Liver (tissue), 9 donors: ENCODE results near the gene EMID1. TPM values are rescaled to one million over a fixed set of nuclear protein-coding genes. Genes with fewer than 3 reads are reported as not detected.

ENCODE experiments used
- DNase-seq: peaks from one replicate; pipeline ENCODE4 v3.0.0-alpha.2; 2017; ENCODE audit warnings: low spot score
- H3K27ac ChIP-seq, 2 donors: one replicate each; pipeline ENCODE4 v1.7.0; 2013; ENCODE audit warnings: inconsistent platforms in 2 of 2, low read length in 2 of 2, control low read depth in 1 of 2, low read depth in 1 of 2, mild to moderate bottlenecking in 1 of 2
- H3K27me3 ChIP-seq, 4 donors: one replicate each; pipeline versions ENCODE4 v1.6.1 to v1.7.0; 2013; ENCODE audit warnings: low read length in 3 of 4, inconsistent platforms in 1 of 4, mild to moderate bottlenecking in 1 of 4, moderate library complexity in 1 of 4; ENCODE audit not compliant: control insufficient read depth in 4 of 4, insufficient read depth in 4 of 4
- H3K36me3 ChIP-seq, 4 donors: one replicate each; pipeline versions ENCODE4 v1.6.1 to v1.7.0; 2013; ENCODE audit warnings: low read length in 3 of 4, mild to moderate bottlenecking in 3 of 4, low read depth in 1 of 4, moderate library complexity in 1 of 4; ENCODE audit not compliant: control insufficient read depth in 4 of 4, insufficient read depth in 3 of 4
- H3K4me1 ChIP-seq, 4 donors: one replicate each; pipeline versions ENCODE4 v1.6.1 to v1.7.0; 2013; ENCODE audit warnings: low read length in 3 of 4, mild to moderate bottlenecking in 3 of 4, moderate library complexity in 1 of 4; ENCODE audit not compliant: control insufficient read depth in 4 of 4, insufficient read depth in 4 of 4
- H3K4me3 ChIP-seq, 3 donors: one replicate each; pipeline versions ENCODE4 v1.6.1 to v1.7.0; 2013; ENCODE audit warnings: low read length in 3 of 3, control low read depth in 1 of 3, low read depth in 1 of 3, mild to moderate bottlenecking in 1 of 3
- H3K9ac ChIP-seq, 2 donors: one replicate each; pipeline ENCODE4 v1.7.0; 2013; ENCODE audit warnings: low read length in 2 of 2, mild to moderate bottlenecking in 2 of 2, moderate library complexity in 2 of 2, control low read depth in 1 of 2, low read depth in 1 of 2
- H3K9me3 ChIP-seq, 4 donors: one replicate each; pipeline versions ENCODE4 v1.6.1 to v1.7.0; 2013; ENCODE audit warnings: low read length in 3 of 4; ENCODE audit not compliant: control insufficient read depth in 4 of 4
- CTCF ChIP-seq: fragments of 150-350 bp; IDR thresholded peaks from 2 replicates; pipeline ENCODE4 v1.5.1; 2017; ENCODE audit warnings: improper control_type of control experiment, low read depth, low read length; ENCODE audit not compliant: missing input control
- EGR1 ChIP-seq, 2 donors: IDR thresholded peaks; 2 replicates each; pipeline ENCODE4 v1.6.1; 2016 to 2018; ENCODE audit warnings: antibody characterized with exemption in 2 of 2, low read depth in 2 of 2
- FOXA1 ChIP-seq: IDR thresholded peaks from 2 replicates; pipeline ENCODE4 v1.6.1; 2016; ENCODE audit warnings: antibody characterized with exemption
- FOXA2 ChIP-seq: IDR thresholded peaks from 2 replicates; pipeline ENCODE4 v1.6.1; 2016; ENCODE audit warnings: antibody characterized with exemption
- GABPA ChIP-seq, 2 donors: IDR thresholded peaks in 1 of 2; conservative IDR thresholded peaks in 1 of 2; 2 replicates each; pipeline ENCODE4 v1.6.1; 2016; ENCODE audit warnings: antibody characterized with exemption in 2 of 2, mild to moderate bottlenecking in 1 of 2, moderate library complexity in 1 of 2
- HNF4A ChIP-seq, 2 donors: conservative IDR thresholded peaks; 2 replicates each; pipeline ENCODE4 v1.6.1; 2016; ENCODE audit warnings: antibody characterized with exemption in 2 of 2, mild to moderate bottlenecking in 2 of 2
- HNF4G ChIP-seq: IDR thresholded peaks from 2 replicates; pipeline ENCODE4 v1.6.1; 2016; ENCODE audit warnings: antibody characterized with exemption
- JUND ChIP-seq, 2 donors: IDR thresholded peaks; 2 replicates each; pipeline ENCODE4 v1.6.1; 2016; ENCODE audit warnings: antibody characterized with exemption in 2 of 2
- MAX ChIP-seq: IDR thresholded peaks from 2 replicates; pipeline ENCODE4 v1.6.1; 2016; ENCODE audit warnings: antibody characterized with exemption
- NR2F2 ChIP-seq: IDR thresholded peaks from 2 replicates; pipeline ENCODE4 v1.6.1; 2016; ENCODE audit warnings: antibody characterized with exemption
- RAD21 ChIP-seq, 2 donors: IDR thresholded peaks; 2 replicates each; pipeline ENCODE4 v1.6.1; 2016; ENCODE audit warnings: antibody characterized with exemption in 2 of 2, mild to moderate bottlenecking in 2 of 2
- REST ChIP-seq: IDR thresholded peaks from 2 replicates; pipeline ENCODE4 v1.6.1; 2016; ENCODE audit warnings: antibody characterized with exemption, mild to moderate bottlenecking
- RXRA ChIP-seq, 2 donors: IDR thresholded peaks; 2 replicates each; pipeline ENCODE4 v1.6.1; 2017 to 2018; ENCODE audit warnings: antibody characterized with exemption in 2 of 2, mild to moderate bottlenecking in 1 of 2
- SP1 ChIP-seq: IDR thresholded peaks from 2 replicates; pipeline ENCODE4 v1.6.1; 2018; ENCODE audit warnings: antibody characterized with exemption, mild to moderate bottlenecking
- TAF1 ChIP-seq: conservative IDR thresholded peaks from 2 replicates; pipeline ENCODE4 v1.6.1; 2016; ENCODE audit warnings: antibody characterized with exemption, mild to moderate bottlenecking
- YY1 ChIP-seq: IDR thresholded peaks from 2 replicates; pipeline ENCODE4 v1.6.1; 2016; ENCODE audit warnings: antibody characterized with exemption, mild to moderate bottlenecking
- WGBS: extraction: QIAGEN DNeasy Blood & Tissue Kit; methylation state at CpG from one replicate; pipeline ENCODE4 v1.1.7; 2013; 5-methylcytosine and 5-hydroxymethylcytosine counted together
- polyA plus RNA-seq, 2 donors: library from polyadenylated mRNA; stranded (reverse) in 1 of 2; unstranded in 1 of 2; fragments of 200-250 nt in 1 of 2; fragments of >200 nt in 1 of 2; fragmentation: Nextera tagmentation in 1 of 2; extraction: Ambion mirVana in 1 of 2; gene quantifications; one replicate each; pipeline versions ENCODE4 v1.2.1 to v1.2.3, GENCODE V29; 2013 to 2015
- total RNA-seq, 2 donors: library from RNA; depleted of rRNA; stranded (reverse); fragments of >200 nt; gene quantifications; one replicate each; pipeline ENCODE4 v1.2.3, GENCODE V29; 2014
- TF ChIP-seq, protein P1 (sequence below): IDR thresholded peaks from 2 replicates; pipeline ENCODE4 v1.6.1; 2016; ENCODE audit warnings: antibody characterized with exemption
- TF ChIP-seq, protein P2 (sequence below): IDR thresholded peaks from 2 replicates; pipeline ENCODE4 v1.6.1; 2016; ENCODE audit warnings: antibody characterized with exemption
- donor health status: healthy.
- donor health status: healthy.
- donor health status: healthy.
- donor health status: healthy.
- donor health status: healthy.

The EMID1 gene
- total and polyA plus RNA-seq, 4 donors, result 0.89 to 8.9 (median 2.1) TPM

DNA sequence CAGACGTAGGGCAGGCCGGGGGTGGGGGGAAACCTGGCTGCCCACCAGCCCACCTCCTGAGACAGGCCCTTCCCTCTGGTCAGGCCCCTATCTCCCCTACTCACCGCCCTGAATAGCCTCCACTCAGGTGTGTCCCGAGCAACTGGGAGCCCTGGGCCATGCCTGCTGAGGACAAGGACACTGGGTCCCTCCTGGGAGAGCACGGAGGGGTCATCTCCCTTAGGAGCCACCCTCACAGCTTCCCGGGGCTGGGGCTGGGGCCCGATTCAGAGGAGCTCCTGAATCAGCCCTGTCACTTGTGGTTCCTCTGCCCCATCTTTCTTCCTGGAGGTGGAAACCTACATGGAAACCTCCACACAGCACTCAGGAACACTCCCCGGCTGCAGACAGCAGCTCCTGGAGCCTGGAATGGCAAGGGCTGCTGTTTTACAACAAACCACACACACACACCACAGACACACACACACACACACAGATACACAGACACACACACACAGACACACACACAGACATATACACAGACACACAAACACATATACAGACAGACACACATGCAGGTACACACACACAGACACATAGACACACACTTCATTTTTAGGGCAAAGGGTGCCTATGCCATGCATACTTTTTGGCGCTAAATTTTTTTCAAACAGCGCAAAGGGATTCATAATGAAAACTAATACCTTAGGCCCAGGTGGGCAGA, 9.6 kb upstream of the EMID1 start (continued):
- no peak for TF ChIP-seq REST
- TF ChIP-seq SP1, result no peak
- no peak for TF ChIP-seq EGR1 (IDR thresholded peaks at IDR 0.05; ENCODE audit: low read depth in 2 of 2)
- TF ChIP-seq TAF1, result no peak
- TF ChIP-seq GABPA (IDR thresholded peaks at IDR 0.05 in 1 of 2, conservative IDR thresholded peaks at IDR 0.05 in 1 of 2), result no peak
- TF ChIP-seq RAD21 (IDR thresholded peaks at IDR 0.05), result no peak
- TF ChIP-seq JUND (IDR thresholded peaks at IDR 0.05), result no peak

DNA sequence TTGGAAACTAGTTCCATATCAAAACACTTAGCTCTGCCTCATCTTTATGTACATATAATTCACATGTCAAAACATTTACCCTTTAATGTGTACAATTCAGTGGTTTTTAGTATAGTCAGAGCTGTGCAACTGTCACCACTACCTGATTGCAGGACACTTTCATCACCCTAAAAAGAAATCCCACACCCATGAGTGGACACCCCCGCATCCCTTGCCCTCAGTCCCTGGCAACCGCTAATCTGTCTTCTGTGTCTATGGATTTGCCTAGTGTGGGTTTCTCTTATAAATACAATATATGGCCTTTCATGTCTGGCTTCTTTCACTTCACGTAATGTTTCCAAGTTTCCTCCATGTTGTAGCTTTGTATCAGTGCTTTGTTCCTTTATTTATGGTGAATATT, 8.6 kb upstream of the EMID1 start:
- no peak for TF ChIP-seq FOXA1
- TF ChIP-seq FOXA2, result no peak
- no peak for TF ChIP-seq REST
- TF ChIP-seq TAF1, result no peak
- TF ChIP-seq CTCF, result no peak
- TF ChIP-seq HNF4G, result no peak
- TF ChIP-seq, protein P1, sequence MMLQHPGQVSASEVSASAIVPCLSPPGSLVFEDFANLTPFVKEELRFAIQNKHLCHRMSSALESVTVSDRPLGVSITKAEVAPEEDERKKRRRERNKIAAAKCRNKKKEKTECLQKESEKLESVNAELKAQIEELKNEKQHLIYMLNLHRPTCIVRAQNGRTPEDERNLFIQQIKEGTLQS, result no peak
- no peak for TF ChIP-seq SP1
- no peak for TF ChIP-seq MAX
- no peak for TF ChIP-seq RXRA (IDR thresholded peaks at IDR 0.05)
- no peak for TF ChIP-seq RAD21 (IDR thresholded peaks at IDR 0.05)
- TF ChIP-seq, protein P2, sequence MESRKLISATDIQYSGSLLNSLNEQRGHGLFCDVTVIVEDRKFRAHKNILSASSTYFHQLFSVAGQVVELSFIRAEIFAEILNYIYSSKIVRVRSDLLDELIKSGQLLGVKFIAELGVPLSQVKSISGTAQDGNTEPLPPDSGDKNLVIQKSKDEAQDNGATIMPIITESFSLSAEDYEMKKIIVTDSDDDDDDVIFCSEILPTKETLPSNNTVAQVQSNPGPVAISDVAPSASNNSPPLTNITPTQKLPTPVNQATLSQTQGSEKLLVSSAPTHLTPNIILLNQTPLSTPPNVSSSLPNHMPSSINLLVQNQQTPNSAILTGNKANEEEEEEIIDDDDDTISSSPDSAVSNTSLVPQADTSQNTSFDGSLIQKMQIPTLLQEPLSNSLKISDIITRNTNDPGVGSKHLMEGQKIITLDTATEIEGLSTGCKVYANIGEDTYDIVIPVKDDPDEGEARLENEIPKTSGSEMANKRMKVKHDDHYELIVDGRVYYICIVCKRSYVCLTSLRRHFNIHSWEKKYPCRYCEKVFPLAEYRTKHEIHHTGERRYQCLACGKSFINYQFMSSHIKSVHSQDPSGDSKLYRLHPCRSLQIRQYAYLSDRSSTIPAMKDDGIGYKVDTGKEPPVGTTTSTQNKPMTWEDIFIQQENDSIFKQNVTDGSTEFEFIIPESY, result no peak
- TF ChIP-seq YY1, result no peak
- no peak for TF ChIP-seq JUND (IDR thresholded peaks at IDR 0.05)
- TF ChIP-seq HNF4A (conservative IDR thresholded peaks at IDR 0.05), result no peak
- no peak for TF ChIP-seq NR2F2
- 92% methylated on average over 3 of the region's 3 CpGs for WGBS
- H3K36me3 ChIP-seq, result no peaks in the 10 kb centered on the region
- no peaks in the 10 kb centered on the region for H3K27me3 ChIP-seq
- no peaks in the 10 kb centered on the region for H3K4me1 ChIP-seq
- no peaks in the 10 kb centered on the region for H3K9me3 ChIP-seq
- no peak overlapping the region for H3K27ac ChIP-seq
- H3K9ac ChIP-seq, result no peak overlapping the region
- no peak for DNase-seq
- no peak overlapping the region for H3K4me3 ChIP-seq
